PFSK-1 (cell line): Measurements from ENCODE around the gene C5AR2.
A peak's percentile ranks its signal among the peaks of the same experiment; 100 is the strongest.

Experiments used
- FOXP2 ChIP-seq: optimal IDR thresholded peaks from 2 replicates; pipeline ENCODE3; 2011; ENCODE audit warnings: borderline replicate concordance, control low read depth, inconsistent platforms; ENCODE audit not compliant: insufficient read depth; ENCODE audit errors: extremely low read length, extremely low read depth
- POLR2AphosphoS5 ChIP-seq: IDR thresholded peaks from 2 replicates; pipeline ENCODE4 v1.6.1; 2012; ENCODE audit warnings: low read depth, mild to moderate bottlenecking, control low read depth, low read length, moderate library complexity
- SIN3A ChIP-seq: IDR thresholded peaks from 2 replicates; pipeline ENCODE4 v1.6.1; 2012; ENCODE audit warnings: mild to moderate bottlenecking, low read length, moderate library complexity, borderline replicate concordance; ENCODE audit not compliant: insufficient read depth
- TAF1 ChIP-seq: IDR thresholded peaks from 2 replicates; pipeline ENCODE4 v1.6.1; 2012; ENCODE audit warnings: low read length, control low read depth, borderline replicate concordance; ENCODE audit not compliant: insufficient read depth
- TF ChIP-seq, protein P1 (sequence below), 2 experiments: IDR thresholded peaks; 2 replicates each; pipeline versions ENCODE4 v1.6.1 to v1.8.0; 2011 to 2012; ENCODE audit warnings: low read depth in 2 of 2, low read length in 2 of 2, control low read depth in 1 of 2, inconsistent platforms in 1 of 2, mild to moderate bottlenecking in 1 of 2, moderate library complexity in 1 of 2; ENCODE audit not compliant: insufficient read depth in 1 of 2

Gene C5AR2

DNA sequence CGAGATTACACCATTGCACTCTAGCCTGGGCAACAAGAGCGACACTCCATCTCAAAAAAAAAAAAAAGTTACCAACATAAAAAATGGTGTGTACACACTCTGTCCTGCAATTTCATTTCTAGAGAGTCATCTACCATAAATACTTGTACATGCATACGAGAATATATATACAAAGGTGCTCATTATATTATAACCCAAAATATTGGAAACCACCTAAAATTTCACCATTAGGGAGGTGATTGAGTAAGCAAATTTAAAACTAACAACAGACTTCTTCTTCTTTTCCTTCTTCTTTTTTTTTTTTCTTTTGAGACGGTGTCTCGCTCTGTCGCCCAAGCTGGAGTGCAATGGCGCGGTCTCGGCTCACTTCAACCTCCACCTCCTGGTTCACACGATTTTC, 29.7 kb upstream of the C5AR2 start:
- TF ChIP-seq SIN3A = no peak
- TF ChIP-seq, protein P1, sequence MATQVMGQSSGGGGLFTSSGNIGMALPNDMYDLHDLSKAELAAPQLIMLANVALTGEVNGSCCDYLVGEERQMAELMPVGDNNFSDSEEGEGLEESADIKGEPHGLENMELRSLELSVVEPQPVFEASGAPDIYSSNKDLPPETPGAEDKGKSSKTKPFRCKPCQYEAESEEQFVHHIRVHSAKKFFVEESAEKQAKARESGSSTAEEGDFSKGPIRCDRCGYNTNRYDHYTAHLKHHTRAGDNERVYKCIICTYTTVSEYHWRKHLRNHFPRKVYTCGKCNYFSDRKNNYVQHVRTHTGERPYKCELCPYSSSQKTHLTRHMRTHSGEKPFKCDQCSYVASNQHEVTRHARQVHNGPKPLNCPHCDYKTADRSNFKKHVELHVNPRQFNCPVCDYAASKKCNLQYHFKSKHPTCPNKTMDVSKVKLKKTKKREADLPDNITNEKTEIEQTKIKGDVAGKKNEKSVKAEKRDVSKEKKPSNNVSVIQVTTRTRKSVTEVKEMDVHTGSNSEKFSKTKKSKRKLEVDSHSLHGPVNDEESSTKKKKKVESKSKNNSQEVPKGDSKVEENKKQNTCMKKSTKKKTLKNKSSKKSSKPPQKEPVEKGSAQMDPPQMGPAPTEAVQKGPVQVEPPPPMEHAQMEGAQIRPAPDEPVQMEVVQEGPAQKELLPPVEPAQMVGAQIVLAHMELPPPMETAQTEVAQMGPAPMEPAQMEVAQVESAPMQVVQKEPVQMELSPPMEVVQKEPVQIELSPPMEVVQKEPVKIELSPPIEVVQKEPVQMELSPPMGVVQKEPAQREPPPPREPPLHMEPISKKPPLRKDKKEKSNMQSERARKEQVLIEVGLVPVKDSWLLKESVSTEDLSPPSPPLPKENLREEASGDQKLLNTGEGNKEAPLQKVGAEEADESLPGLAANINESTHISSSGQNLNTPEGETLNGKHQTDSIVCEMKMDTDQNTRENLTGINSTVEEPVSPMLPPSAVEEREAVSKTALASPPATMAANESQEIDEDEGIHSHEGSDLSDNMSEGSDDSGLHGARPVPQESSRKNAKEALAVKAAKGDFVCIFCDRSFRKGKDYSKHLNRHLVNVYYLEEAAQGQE (IDR thresholded peaks at IDR 0.05; ENCODE audit: insufficient read depth in 1 of 2, low read depth in 2 of 2, low read length in 2 of 2) = no peak
- TF ChIP-seq POLR2AphosphoS5 = no peak
- no peak for TF ChIP-seq FOXP2
- TF ChIP-seq TAF1 = no peak

DNA sequence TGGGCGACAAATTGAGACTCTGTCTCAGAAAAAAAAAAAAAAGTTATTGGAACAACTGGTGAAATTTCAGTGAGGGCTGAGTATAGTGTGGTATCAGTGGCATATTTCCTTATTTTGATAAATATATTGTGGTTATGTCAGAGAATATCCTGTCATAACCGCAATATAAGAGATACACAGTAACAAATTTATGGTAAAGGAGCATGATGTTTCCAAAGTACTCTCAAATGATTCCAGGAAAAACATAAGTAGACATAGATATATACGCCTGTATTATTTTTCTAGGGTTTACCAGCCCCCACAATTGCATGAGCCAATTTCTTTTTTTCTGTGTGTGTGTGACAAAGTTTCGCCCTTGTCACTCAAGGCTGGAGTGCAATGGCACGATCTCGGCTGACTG, 28.0 kb upstream of the C5AR2 start:
- TF ChIP-seq TAF1 = no peak
- TF ChIP-seq SIN3A = no peak

DNA sequence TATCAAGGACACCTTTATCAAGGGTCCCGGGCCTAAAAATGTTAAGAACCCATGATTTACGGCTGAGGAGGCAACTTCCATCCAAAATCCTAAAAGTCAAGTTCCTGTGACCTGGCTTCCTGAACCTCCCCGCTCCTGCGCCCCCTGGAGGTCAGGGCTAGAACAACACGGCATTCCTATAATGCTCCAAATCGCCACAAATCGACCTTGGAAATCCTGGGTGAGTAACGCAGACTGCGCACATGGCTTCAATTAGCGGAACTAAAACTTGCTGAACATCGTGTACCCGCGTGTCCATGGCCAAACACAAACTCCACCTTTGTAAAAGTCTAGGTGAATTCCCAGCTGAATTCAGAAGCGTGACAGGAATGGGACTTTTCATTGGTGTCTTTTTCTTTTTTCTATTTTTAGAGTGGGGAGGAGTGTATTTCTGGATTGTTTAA, 26.6 kb upstream of the C5AR2 start:
- TF ChIP-seq POLR2AphosphoS5 (no peak), FOXP2 (peak; percentile 19), TAF1 (no peak), SIN3A (no peak)
- TF ChIP-seq, protein P1 (IDR thresholded peaks at IDR 0.05; ENCODE audit: insufficient read depth in 1 of 2, low read depth in 2 of 2, low read length in 2 of 2) = no peak

DNA sequence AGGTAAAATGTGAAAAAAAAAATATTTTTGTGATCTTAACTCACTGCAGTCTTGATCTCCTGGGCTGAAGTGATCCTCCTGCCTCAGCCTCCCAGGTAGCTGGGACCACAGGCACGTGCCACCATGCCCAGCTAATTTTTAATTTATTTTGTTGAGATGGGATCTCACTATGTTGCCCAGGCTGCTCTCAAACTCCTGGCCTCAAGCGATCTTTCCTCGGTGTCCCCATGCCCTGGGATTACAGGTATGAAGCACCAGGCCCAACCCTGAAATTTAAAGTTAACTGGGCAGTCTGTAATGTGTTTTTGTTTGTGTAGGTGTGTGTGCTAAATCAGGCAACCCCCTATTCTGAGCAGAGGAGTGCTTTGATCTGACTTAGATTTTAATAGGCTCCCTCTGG, 25.7 kb upstream of the C5AR2 start:
- TF ChIP-seq POLR2AphosphoS5 = no peak
- no peak for TF ChIP-seq TAF1
- no peak for TF ChIP-seq FOXP2
- no peak for TF ChIP-seq SIN3A
- TF ChIP-seq, protein P1 (IDR thresholded peaks at IDR 0.05; ENCODE audit: insufficient read depth in 1 of 2, low read depth in 2 of 2, low read length in 2 of 2) = no peak

DNA sequence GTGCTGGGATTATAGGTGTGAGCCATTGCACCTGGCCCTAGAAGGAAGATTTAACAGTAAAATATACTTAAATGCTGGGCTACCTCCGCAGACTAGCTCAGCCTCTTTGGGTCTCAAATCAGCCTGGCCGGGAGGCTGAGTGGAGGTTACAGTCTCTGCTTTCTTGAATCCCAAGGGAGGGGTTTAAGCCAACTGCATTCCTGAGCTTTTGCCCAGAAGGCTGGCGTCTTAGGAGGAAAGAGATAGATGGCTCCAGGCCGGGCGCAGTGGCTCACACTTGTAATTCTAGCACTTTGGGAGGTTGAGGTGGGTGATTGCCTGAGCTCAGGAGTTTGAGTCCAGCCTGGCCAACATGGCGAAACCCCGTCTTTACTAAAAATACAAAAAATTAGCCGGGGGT, 22.9 kb upstream of the C5AR2 start:
- TF ChIP-seq FOXP2 = no peak

DNA sequence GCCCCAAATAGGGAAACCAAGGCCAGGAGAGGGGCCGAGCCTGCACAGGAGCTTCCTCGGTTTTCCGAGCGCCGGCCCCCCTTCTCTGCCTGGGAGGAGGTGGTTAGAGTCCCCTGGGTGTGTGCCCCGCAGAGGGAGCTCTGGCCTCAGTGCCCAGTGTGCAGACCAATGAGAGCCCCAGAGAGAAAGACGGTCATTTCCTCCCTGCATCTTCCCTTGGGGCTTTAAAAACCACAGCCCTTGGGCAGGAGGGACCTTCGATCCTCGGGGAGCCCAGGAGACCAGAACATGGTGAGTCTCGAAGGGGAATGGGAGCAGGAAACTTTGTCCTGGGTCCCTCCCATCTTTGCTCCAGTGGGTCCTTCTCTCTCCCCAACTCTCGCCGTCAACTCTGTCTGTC, 22.4 kb upstream of the C5AR2 start, which contains the start of gene C5AR1:
Gene C5AR1 (plus strand): TSS at position 254 of the 400 bp plus-strand sequence. CDS start 35 bp downstream, at position 289.
- TF ChIP-seq, protein P1 (IDR thresholded peaks at IDR 0.05; ENCODE audit: insufficient read depth in 1 of 2, low read depth in 2 of 2, low read length in 2 of 2) = no peak
- TF ChIP-seq SIN3A (no peak), TAF1 (no peak), FOXP2 (no peak), POLR2AphosphoS5 (no peak)
